HL-60/S4 treated with retinoic acid at 250 ng/mL for 4 days and 3 days (cell line): Measurements from ENCODE around the gene EPB41L4B.

Source experiments
- in situ Hi-C: fragments of 300-500 bp; cut with MboI; formaldehyde crosslinking; loops from 2 replicates; pipeline ENCODE4 v1.7.0; 2022; ENCODE audit warnings: low sequenced_read_pairs

EPB41L4B gene

DNA sequence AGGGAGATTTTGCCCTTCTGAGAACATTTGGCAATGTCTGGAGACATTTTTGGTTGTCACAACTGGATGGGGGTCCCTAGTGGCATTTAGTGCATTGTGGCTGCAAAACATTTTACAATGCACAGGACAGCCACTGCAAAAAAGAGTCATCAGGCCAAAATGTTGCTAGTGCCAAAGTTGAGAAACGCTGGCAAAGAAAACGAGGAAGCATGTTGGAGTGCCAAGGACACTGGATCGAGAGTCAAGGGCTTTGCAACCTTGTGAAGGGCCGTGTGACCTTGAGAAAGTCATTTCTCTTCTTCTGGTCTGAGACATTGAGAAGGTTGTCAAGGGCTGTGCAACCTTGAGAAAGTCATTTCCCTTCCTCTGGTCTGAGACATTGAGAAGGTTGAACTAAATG lies 108.1 kb downstream of the EPB41L4B start:
- in situ Hi-C loops: no loop called here

- in situ Hi-C loops: no loop called here
Measured at GRCh38 chr9:109206670-109207069, 114.2 kb downstream of the EPB41L4B start.

DNA sequence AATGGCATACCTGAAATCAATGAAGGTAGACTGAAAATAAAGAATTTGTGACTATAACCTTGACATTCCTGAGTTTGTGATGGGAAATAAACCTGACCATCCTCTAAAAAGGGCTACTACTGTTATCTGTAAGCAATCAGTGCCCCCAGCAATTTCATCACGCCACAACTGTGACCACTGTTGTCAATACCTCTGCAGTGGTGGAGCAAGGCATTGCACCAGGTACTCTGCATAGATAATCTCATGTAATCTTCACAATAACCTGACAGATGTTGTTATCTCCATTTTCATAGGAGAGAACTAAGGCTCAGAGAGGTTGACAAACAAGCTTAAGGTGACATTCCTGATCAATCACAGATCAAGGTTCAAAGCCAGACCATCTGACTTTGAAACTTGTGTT lies 115.3 kb downstream of the EPB41L4B start:
- in situ Hi-C loops: no loop called here

- in situ Hi-C loops: no loop called here
Measured at GRCh38 chr9:109203761-109204360, 117.0 kb downstream of the EPB41L4B start.

- in situ Hi-C loops: no loop called here
Measured at GRCh38 chr9:109199676-109200075, 121.2 kb downstream of the EPB41L4B start.

- in situ Hi-C loops: no loop called here
Measured at GRCh38 chr9:109198736-109199382, 122.0 kb downstream of the EPB41L4B start.

DNA sequence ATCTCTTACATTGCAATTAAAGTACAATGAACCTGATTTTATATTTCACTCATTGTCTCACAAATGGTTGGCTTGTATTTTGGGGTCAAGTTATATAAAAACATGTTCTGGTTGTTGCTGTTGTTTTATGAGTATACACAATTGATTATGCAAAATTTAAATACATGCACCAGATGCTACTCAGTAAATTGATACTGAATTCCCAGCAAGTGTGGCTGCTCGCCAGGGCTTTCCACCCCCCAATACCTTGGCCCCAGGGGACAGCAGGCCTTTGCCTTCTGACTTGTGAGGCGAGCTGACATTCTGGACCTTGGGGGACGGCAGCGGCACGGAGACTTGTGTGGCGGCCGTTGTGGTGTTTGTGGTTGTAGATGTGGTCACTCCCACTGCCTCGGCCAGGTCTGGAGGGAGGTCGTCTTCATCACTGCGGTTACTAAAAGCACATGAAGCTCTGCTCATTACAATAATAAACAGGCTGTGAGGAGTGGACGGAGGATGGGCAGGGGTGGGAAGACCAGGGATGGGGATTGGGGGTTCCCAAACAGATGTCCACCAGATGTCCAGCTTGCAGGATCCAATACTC lies 126.8 kb downstream of the EPB41L4B start:
- in situ Hi-C loops: no loop called here

- in situ Hi-C loops: no loop called here
Measured at GRCh38 chr9:109192732-109193361, 128.0 kb downstream of the EPB41L4B start.

GRCh38 chr9:109191746-109192145 lies 129.1 kb downstream of the EPB41L4B start:
- in situ Hi-C loops: no loop called here

GRCh38 chr9:109190151-109190550 lies 130.7 kb downstream of the EPB41L4B start:
- in situ Hi-C loops: no loop called here

GRCh38 chr9:109186857-109187520 lies 133.9 kb downstream of the EPB41L4B start:
- in situ Hi-C loops: no loop called here

DNA sequence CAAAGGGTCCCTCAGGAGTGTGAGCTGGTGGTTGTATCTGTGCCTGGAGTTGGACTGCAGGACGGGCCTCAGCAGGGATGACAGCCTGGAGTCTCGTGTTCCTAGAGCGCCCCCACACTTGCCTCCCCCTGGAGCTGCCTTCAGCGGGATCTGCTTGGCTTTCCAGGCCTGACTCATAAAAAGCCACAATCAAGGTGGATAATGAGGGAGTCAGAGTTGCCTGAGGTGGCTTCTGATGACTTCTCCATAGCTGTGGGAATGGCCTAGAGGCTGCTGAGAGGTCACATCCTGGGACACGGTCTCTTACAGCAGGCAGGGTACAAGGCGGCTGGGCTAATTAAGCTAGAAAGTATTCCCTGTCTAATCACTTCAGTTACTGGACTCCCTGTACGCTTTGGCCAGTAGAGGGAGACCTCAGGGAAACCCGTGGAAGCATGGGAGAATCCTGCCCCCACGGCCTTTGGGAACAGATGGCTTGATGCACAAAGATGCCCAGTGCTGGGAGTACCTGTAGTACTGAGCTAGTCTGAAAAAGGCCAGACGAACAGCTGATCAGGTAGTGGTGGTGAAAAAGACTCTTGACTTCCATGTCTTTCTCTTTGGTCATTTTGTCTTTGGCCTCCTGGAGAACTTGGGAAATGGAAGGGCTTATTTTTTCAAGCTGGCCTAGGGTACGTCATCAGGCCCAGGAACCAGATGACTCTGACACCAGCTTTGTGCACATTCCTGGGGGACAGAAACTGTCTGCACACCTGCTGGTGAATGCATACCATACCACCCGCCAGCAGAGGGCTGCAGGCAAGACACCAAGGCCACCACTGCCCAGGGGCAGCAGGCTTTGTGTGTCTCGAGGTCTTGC lies 137.7 kb downstream of the EPB41L4B start:
- in situ Hi-C loops: no loop called here

DNA sequence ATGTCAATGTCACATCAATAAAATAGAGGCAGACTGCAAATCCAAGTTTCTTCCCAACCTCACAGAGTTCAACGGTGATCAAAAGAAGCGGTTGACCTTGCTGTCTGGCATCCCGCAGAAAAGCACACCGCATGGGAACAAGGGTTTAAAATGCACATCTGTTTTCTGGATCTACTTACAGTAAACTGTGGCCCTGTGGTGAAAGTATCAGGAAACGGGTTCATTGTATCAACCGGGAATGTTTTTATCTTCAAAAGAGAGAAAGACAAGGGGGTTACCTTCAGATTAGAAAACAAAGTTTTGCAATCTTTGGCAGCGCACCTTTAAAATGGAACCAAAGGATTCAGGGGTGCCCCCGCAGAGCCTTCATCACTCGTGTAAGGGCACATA lies 138.3 kb downstream of the EPB41L4B start:
- in situ Hi-C loops: no loop called here

- in situ Hi-C loops: no loop called here
Measured at GRCh38 chr9:109181284-109181683, 139.6 kb downstream of the EPB41L4B start.

GRCh38 chr9:109179801-109180523 lies 140.9 kb downstream of the EPB41L4B start:
- in situ Hi-C loops: no loop called here

- in situ Hi-C loops: no loop called here
Measured at GRCh38 chr9:109176963-109177362, 143.9 kb downstream of the EPB41L4B start.

GRCh38 chr9:109176386-109176785 lies 144.5 kb downstream of the EPB41L4B start:
- in situ Hi-C loops: no loop called here

- in situ Hi-C loops: no loop called here
Measured at GRCh38 chr9:109172935-109173334, 147.9 kb downstream of the EPB41L4B start.

- in situ Hi-C loops: no loop called here
Measured at GRCh38 chr9:109171926-109172325, 148.9 kb downstream of the EPB41L4B start.

GRCh38 chr9:109168170-109168569 lies 152.7 kb downstream of the EPB41L4B start:
- in situ Hi-C loops: no loop called here
